Central memory CD4-positive, alpha-beta T cell (primary cell): ENCODE results near the gene UGT3A2.
"Not testable (repeated sequence)": the region's sequence is repeated elsewhere in the genome, so short reads cannot be mapped to it uniquely, and the experiment has no call there.

ENCODE experiments used
- DNase-seq: peaks from one replicate; pipeline ENCODE4 v3.0.0; 2022

The UGT3A2 gene

DNA sequence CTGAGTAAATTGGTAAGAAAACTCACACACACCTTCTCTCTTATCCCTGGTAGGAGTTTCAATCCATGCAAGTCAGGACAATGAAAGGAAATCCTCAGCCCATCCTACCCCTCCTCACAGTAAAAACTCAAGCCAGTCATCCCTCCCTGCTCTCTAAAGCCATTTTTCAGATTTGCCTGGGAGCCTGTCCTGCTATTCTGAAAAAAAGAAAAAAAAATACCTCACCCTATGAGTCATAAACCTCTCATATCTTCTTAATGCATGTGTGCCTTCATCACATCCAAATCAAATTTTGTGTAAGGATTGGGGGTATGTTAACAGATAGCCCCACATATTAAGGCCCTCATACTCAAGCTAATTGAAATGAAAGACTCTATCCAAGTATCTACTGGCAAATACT, 14.1 kb downstream of the UGT3A2 start:
- no peak for DNase-seq

DNA sequence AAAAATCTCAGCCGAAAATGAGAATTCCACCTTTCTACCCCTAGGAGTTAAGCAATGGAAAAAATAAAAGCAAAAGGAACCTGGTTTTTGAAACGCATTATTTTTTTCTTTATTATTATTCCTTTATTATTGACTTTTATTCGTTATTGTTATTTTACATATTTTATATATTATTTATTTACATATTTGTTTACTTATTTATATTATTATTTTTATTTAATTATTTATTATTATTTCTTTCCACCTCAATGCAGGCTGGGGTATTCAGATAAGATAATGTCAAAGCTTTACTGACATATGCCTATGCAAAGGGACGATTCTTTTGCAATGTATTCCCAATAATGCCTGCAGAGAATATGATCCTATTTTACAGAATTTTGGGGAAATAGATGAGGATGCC, 16.7 kb downstream of the UGT3A2 start:
- DNase-seq = no peak

DNA sequence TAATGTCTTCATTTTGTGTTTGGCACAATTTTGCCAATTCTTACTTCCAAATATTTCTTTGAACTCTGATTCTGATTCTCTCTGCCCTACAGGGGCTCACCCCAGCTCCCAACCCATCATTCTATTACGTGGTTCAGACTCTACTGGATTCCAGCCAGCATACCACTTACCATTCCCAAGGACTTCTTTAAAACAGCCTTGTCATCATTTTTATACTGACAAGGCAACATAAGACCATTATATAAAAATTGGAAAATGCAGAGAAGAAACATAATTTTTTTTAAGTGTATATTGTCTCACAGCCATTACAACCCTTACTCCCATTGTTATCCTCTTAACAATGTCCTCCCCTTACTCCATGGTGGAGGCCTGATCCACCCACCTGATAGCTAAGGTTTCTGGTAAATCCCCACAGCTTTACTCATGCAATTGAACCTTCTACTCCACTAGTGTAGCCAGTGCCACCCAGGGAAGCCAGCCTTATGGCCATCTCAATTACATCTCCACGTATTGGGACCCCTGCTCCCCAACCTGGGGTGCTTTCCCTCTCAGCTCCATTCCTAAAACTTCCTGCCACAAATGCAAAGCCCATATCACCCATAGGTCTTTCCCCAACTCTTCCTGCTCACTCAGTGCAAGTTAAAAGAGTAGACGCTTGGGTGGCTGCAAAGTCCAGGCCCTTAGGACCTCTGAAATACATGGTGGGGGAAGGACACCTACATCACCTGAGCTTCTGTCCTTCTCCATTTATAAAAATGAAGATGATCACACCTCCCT, 19.1 kb downstream of the UGT3A2 start:
- no peak for DNase-seq

DNA sequence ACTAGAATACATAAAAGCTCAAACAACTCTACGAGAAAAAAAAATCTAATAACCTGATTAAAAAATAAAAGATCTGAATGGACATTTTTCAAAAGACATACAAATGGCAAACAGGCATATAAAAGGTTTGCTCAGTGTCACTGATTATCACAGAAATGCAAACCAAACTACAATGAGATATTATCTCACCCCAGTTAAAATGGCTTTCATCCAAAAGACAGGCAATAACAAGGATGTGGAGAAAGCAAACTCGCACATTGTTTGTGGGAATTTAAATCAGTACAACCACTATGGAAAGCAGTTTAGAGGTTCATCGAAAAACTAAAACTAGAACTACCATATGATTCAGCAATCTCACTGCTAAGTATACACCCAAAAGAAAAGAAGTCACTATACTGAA, 20.8 kb downstream of the UGT3A2 start:
- DNase-seq = no peak

DNA sequence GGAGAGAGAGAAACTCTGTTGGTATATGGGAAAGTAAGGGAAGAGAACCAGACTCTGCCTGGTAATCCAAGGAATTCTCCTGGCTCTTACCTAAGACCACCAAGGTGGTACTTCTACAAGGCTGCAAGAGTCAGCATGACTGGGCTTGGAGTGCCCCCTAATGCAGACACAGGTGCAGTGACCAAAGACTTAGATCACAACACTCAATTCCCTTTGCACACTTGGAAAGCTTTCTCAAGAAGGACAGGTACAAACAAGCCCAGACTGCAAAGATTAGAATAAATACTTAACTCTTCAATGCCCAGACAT, 25.2 kb downstream of the UGT3A2 start:
- DNase-seq = no peak

DNA sequence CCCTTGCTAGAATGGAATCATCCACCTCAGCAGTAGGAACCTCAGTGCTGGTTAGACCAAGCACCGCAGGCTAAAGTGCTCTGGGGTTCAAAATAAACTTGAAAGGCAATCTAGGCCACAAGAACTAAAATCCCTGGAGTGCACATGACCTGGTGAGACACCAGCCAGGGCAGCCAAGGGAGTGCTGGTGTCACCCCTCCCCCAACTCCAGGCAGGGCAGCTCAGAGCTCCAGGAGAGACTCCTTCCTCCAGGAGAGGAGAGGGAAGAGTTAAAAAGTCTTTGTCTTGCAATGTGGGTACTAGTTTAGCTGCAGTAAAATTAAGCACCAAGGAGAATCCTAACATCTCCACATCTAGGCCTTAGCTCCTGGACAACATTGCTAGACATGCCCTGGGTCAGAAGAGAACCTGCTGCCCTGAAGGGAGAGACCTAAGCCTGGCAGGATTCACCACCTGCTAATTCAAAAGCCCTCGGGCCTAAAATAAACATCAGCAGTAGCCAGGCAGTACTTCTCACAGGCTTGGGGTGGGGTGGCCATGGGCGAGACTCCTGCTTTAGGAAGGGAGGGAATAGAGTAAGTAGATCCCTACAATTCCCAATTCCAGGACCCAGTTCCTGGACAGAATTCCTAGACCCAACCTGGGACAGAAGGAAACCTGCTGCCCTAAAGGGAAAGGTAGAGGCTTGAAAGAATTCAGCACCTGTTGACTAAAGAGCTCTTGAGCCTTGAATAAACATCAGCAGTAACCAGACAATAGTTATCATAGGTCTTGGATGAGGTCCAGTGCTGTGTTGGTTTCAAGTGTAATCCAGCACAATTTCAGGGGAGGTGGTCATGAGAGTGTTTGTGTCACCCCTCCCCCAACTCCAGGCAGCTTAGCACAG, 25.8 kb downstream of the UGT3A2 start:
- no peak for DNase-seq

DNA sequence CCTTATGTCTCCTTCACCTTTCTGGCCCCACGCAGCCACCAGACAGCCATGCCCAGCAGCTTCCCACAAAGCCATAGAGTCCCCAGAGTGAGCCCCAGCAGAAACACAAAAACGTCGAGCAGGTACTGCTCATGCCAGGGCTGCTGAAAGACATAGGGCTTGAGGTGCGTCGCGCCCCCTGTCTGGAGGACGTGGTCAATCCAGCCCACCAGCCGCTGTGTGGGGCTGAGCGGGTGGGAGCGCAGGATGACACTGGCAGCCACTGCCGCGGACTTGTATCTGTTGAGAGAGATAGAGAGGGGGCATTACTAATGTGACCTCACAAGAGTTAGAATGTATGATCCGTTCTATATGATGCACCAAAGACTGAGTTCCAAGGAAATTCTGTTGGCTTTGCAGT, 31.0 kb downstream of the UGT3A2 start:
- DNase-seq = no peak

DNA sequence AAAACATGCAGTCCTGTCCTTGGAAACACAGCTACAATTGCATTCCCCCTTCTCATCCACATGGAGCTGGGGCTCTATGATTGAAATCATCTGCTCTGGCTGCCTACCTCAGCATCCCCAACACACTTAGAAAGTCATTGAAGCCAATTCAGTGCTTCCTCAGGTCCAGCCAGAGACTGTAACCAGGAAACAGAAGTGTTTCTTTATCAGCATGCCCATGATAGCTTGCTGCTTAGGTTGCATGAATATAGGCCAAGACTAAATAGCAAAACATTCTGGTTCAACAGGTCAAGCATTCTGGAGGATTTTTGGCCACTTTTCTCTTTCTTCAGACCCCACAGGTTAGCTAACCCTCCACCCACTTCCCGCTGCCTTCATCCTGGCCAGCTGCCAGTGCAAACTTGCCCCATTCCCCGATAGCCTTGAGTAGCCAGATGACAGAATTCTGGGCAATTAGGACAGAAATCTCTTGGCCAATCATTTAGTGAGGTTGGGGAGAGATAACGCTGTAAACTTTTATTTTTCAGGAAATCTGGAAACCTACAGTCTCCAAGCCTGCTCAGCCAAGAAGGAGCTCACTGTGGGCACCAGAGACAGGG, 32.0 kb downstream of the UGT3A2 start:
- DNase-seq = not testable (repeated sequence)

DNA sequence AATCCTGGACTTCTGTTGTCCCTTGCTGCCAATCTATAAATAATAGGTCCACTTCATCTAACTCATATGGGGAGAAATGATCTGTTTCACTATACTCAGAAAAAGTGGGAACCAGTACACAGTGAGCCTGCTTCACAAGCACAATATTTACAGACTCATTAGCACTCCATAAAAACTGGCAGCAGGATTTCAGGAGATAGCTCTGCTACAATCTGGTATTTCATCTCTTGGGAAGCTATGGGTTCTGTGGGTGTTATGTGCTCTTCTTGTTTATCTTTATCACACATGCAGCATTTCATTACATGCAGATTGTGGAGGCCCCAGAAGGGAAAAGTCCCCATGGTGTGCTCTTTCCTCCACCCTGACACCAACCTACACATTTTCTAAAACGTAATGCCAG, 33.2 kb downstream of the UGT3A2 start:
- DNase-seq = no peak

DNA sequence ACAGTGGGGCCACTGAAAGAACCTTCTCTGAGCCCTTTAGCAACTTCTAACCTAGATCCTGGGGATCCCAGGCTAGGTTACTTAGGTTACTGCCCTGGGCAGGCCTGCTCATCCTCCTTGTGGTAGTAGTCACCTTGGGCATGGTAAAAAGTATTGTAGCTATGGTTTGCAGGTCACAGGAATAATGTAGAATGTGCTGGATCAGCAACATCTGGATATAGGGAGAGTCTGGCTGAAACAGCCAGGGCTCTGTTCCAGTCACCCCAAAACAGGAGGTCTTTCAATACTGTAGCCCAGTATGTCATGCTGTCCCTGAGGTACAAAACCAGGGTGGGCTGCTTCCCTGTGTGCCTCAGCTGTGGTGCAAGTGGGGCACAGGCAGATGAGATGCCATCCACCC, 33.6 kb downstream of the UGT3A2 start:
- DNase-seq = no peak

DNA sequence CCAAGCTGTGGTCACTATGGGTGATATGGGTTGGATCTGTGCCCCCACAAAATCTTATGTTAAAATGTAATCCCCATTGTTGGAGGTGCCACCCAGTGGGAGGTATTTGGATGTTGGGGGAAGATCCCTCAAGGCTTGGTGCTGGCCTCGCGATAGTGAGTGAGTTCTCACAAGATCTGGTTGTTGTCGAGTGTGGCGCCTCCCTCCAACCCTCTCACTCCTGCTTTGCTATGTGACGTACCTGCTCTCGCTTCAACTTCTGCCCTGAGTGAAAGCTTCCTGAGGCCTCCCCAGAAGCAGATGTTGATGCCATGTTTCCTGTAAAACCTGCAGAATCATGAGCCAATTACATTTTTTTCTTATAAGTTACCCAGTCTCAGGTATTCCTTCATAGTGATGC, 35.5 kb downstream of the UGT3A2 start:
- DNase-seq = no peak

DNA sequence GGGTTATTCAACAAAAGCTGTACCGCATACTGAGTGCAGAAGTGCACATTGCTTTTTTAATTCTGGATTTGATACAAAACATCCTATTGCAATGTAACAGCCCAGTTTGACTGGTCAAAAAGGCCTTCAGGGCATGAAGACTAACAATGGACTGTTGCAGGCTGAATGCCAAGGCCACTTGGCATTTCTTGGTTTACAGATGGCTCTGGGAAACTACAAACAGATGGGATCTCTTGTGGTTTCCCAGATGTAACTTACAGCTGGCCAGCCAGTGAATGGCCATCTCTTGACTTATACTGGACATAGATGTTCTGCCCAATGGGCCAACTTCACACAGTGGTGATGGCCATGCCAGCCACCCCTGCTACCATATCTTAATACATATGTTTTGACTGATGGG, 36.8 kb downstream of the UGT3A2 start:
- no peak for DNase-seq

DNA sequence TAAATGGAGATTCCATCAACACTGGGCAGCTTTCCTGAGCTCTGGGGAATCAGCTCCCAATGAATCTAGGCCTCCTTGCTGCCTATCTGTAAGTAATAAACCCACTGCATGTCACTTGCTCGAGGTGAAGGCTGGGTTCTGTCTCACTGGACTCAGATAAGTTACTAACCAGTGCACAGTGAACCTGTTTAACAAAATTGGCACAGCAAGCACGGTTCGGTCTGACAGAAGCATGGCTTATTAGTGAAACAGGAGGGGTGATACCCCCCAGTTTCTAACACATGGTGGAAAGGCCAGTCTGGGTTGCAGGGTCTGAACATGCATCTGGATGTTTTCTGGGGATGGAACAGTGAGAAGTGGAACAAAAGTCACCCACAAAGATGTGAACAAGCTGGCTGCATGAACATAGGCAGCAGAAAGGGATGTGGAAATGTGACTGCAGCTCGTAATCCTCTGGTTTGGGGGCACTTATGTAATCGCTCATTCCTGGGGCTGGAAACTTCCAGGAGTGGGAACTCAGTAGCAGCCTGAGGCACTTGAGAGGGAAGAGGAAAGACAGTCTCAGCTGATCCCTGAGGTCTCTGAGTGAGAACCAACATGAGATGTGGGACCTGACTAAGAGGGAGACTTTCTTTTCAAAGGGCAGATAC, 37.7 kb downstream of the UGT3A2 start:
- DNase-seq = no peak

DNA sequence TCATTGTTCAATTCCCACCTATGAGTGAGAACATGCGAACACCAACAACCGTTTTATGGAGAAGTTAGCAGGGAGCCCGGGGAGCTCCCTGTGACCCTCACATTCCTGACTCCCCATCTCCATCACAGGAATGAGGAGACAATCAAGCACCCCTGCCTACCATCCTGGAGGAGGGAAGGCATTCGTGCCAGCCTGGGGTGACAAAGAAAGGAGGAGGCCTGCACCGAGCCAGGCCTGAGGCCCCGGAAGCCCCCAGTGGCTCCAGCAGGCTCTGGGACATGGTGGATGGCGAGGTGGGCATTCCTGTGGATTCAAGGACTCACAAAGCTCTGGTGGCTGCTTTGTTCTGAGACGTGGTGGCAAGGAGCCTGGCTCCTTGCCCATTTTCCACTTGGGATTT, 39.0 kb downstream of the UGT3A2 start:
- DNase-seq = no peak

DNA sequence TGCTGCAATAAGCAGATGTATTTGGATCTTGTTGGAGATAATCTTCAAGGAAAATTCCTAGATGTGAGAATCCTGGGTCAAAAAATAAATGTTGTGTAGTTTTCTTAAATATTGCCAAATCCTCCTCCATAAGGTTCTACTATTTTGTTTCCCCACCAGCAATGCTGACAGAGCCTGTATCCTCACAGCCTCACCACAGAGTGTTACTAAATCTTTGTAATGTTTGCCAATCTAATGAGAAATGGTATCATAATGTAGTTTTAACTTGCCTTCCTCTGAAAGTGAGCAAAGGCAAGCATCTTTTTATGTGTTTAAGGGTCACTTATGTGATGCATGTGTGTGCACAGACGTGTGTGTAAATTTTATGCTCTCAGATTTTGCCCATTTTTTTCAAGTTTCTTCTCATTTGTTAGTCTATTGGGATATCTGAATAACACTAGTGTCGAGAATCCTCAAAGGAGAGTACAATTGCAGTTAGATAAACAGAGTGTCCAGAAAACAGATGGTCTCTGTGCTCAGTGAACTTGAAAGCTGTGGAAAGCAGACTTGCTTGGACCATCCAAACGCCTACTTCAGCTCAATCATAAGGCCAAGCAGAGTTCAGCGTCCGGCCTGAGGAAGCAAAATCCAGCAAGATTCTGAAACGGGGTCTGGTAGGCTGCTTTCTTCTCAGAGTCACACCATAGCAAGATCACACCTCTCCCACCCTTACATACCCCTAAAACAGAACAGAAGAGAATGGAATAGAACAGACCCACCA, 39.8 kb downstream of the UGT3A2 start:
- no peak for DNase-seq

DNA sequence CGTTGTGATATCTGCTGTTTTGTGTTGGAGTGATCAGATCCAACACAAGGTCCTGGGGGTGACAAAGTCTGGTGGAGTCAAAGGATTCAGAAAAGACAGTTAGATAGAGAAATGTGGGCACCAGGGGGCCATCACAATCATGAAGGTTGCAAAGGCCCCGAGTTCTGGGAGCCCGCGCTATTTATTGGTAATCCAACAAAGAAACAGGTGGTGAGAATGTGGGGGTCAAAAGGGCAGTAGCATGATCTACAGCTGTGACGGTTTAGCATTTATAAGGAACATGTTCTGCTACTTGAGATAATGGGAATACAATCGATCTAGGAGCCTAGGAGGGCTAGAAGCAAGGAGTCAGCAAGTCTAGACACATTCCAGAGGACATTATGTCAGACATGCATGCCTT, 44.4 kb downstream of the UGT3A2 start:
- DNase-seq = not testable (repeated sequence)

DNA sequence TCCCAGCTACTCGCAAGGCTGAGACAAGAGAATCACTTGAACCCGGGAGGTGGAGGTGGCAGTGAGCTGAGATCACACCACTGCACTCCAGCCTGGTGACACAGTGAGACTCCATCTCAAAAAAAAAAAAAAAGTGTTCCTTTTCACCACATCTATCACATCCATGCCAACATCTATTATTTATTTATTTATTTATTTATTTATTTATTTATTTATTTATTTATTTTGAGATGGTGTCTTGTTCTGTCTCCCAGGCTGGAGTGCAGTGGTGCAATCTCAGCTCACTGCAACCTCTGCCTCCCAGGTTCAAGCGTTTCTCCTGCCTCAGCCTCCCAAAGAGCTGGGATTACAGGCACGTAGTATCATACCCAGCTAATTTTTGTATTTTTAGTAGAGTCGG, 47.1 kb downstream of the UGT3A2 start:
- DNase-seq = not testable (repeated sequence)

DNA sequence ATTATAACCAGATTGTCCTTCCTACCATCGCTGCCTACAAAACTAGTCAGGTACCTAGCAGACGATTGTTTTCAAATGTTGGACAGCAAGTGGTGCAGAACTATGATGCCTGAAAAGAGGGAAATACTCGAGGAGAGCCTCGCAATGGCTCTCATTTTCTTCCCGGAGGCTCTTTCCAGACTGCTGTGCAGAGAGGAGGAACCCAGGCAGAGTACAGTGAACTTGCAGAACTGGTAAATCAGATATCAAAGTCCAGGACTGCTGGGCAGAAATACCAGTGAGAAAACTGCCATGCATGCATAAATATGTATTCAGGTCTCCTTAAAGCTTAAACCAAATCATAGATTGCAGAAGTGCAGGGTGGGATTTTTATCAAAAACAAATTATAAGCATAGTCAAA, 49.1 kb downstream of the UGT3A2 start:
- no peak for DNase-seq

DNA sequence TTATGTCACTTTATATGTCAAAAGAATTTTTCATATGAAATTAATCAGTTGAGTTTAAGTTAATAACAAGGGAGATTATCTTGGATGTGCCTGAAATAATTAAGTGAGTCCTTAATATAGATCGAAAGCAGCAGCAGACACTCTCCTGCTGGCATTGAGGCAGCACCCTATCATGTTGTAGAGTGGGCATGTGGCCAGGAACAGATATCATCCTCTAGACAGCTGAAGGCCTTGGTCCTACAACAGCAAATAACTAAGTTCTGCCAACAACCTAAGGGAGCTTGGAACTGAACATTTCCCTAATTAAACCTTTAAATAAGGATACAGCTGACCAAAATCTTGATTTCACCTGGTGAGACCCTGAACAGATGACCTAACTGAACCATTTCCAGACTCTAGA, 49.7 kb downstream of the UGT3A2 start:
- DNase-seq = no peak

DNA sequence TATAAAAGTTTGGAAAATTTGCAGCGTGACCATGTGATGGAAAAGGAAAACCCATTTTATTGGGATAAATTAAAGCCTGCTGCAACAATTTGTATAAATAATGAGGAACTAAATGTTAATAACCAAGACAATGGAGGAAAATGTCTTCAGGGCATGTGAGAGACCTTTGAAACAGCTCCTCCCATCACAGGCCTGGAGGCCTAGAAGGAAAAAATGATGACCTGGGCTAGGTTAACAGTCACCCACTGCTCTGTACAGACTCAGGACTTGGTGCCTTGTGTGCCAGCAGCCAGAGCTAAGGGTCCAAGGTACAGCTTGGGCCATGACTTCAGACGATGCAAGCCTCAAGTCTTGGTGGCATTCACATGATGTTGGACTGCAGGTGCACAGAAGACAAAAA, 53.5 kb downstream of the UGT3A2 start:
- no peak for DNase-seq

DNA sequence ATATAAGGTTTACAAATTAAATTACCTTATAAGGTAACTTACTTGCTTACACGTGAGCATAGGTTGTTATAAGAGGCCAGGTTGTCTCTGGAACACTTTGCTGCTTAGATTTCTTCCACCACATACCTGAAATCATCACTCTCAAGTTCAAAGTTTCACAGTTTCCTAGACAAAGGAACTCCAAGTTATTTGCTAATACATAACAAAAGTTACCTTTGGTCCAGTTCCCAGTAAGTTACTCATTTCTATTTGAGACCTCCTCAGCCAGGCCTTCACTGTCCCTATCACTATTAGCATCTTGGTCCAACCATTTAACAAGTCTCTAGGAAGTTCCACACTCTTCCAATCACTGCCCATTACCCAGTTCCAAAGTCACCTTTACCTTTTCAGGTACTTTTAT, 57.0 kb downstream of the UGT3A2 start:
- no peak for DNase-seq

DNA sequence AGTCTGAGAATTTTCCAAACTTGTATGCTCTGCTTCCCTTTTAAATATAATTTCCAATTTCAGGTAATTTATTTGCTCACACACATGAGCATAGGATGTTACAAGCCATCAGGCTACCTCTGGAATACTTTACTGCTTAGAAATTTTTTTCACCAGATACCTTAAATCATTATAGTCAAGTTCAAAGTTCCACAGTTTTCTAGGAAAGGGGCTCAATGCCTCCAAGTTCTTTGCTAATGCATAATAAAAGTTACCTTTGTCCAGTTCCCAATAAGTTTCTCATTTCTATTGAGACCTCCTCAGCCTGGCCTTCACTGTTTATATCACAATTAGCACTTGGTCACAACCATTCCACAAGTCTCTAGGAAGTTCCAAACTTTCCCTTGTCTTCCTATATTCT, 59.3 kb downstream of the UGT3A2 start:
- DNase-seq = no peak

DNA sequence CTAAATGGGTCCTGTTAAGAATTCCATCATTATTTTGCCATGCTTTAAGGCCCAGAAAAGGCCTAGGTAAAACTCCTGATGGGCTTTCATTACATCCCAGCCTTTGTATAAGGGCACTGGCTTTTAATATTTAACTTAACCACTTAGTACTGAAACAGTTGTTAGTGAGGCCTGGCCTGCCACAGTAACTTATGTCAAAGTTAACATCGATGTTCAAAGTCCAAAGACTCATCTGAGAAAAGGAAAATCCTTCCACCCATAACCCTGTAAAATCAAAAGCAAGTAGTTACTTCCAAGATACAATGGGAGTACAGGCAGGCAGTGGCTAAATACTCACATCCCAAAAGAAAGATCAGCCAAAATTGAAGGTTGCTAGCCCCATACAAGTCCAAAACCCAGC, 60.5 kb downstream of the UGT3A2 start:
- no peak for DNase-seq
